HG03558 (cell line): ENCODE data around the gene ZNF644.

Source experiments
- ATAC-seq: cut with Tn5 transposase; IDR thresholded peaks from one replicate; pipeline ENCODE4 v1.9.1; 2021; ENCODE audit warnings: moderate number of reproducible peaks; ENCODE audit not compliant: unreplicated experiment; ENCODE audit errors: extremely low read depth

The ZNF644 gene

GRCh38 chr1:90876101-90876500 lies 145.7 kb downstream of the ZNF644 start:
- no peak for ATAC-seq
